ENCODE results near the gene DIAPH1.

DIAPH1 gene

DNA sequence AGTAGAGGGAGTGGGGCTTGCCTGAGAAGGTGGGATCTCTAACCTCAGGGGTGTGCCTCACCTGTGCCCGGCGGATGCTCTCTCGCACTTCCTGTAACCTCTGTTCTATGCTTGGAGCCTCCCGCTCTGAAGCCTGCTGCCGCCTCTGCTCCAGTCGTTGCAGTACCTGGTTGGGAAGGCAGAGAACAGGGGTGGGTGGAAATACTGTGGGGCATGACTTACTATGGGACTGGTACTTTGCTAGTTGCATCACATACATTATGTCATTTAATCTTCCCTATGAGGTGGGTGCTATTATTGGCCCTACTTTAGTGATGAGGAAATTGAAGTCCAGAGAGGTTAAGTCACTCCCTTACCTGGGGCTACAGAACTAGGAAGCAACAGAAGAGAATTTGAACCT, 27.2 kb upstream of the DIAPH1 start:
- H3F3A ChIP-seq (ENCODE audit: insufficient read depth, low read length): 0 out of 2 replicates have a peak, but pooled peaks cover 5% of the 10 kb centered on the region
- no peaks in the 10 kb centered on the region for H3K36me3 ChIP-seq (replicated peaks; ENCODE audit: insufficient read depth, low read length)
- no peak overlapping the region for H3K9ac ChIP-seq (ENCODE audit: low read length)
- no peak overlapping the region for H3K27ac ChIP-seq (ENCODE audit: low read length)
- H3K9me2 ChIP-seq (replicated peaks; ENCODE audit: insufficient read depth, low read length): no peaks in the 10 kb centered on the region
- no peaks in the 10 kb centered on the region for H4K20me1 ChIP-seq (ENCODE audit: insufficient read depth, low read length)
- H2AFZ ChIP-seq (ENCODE audit: low read length): no peak overlapping the region
- H3K4me1 ChIP-seq (ENCODE audit: low read length): no peaks in the 10 kb centered on the region; the same call in 1 of the 2 replicates
- H3K4me2 ChIP-seq (ENCODE audit: low read depth, low read length): no peak overlapping the region
- DNase-seq: no peak
- TF ChIP-seq, protein P1, sequence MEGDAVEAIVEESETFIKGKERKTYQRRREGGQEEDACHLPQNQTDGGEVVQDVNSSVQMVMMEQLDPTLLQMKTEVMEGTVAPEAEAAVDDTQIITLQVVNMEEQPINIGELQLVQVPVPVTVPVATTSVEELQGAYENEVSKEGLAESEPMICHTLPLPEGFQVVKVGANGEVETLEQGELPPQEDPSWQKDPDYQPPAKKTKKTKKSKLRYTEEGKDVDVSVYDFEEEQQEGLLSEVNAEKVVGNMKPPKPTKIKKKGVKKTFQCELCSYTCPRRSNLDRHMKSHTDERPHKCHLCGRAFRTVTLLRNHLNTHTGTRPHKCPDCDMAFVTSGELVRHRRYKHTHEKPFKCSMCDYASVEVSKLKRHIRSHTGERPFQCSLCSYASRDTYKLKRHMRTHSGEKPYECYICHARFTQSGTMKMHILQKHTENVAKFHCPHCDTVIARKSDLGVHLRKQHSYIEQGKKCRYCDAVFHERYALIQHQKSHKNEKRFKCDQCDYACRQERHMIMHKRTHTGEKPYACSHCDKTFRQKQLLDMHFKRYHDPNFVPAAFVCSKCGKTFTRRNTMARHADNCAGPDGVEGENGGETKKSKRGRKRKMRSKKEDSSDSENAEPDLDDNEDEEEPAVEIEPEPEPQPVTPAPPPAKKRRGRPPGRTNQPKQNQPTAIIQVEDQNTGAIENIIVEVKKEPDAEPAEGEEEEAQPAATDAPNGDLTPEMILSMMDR (IDR thresholded peaks at IDR 0.05; ENCODE audit: low read length): no peak
- TF ChIP-seq EZH2 (optimal IDR thresholded peaks at IDR 0.05; ENCODE audit: low read depth, low read length): no peak
- no peak for TF ChIP-seq EZH2phosphoT487 (IDR thresholded peaks at IDR 0.05; ENCODE audit: low read length)
- no peaks in the 10 kb centered on the region for H3K79me2 ChIP-seq (ENCODE audit: low read length)
- H3K9me3 ChIP-seq (replicated peaks; ENCODE audit: insufficient read depth, low read length): no peaks in the 10 kb centered on the region
- no peak overlapping the region for H3K4me3 ChIP-seq (ENCODE audit: low read length)
- no peaks in the 10 kb centered on the region for H3K27me3 ChIP-seq (replicated peaks; ENCODE audit: insufficient read depth, low read length)

DNA sequence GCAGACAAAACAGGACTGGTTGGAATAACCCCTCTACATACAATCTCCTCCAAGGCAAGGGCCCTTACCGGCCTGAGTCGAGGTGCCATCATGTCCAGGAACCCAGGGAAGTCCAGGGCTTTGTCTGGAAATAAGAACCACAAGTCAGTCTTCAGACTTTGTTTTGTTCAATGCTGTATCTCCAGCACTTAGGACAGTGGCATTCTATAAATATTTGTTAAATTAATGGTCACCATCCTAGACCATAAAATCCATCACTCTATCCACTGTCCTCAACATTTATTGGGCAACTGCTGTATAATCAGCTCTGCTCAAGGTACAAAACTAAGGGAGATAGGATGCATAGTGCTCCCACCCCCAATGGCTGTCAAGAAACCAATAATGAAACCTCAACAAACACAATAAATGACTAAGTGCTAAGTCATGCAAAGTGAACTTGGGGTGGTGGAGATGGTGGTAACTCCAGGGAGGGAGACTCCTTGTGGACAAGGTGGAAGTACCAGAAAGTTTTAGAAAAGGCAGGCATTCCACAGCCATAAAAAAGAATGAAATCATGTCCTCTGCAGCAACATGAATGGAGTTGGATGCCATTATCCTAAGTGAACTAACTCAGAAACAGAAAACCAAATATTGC, 23.0 kb upstream of the DIAPH1 start:
- Histone ChIP-seq H3K27me3 (replicated peaks; ENCODE audit: insufficient read depth, low read length) (no peaks in the 10 kb centered on the region), H3K9me2 (replicated peaks; ENCODE audit: insufficient read depth, low read length) (no peaks in the 10 kb centered on the region), H3K9ac (ENCODE audit: low read length) (no peak overlapping the region), H3K4me3 (ENCODE audit: low read length) (no peak overlapping the region), H3K9me3 (replicated peaks; ENCODE audit: insufficient read depth, low read length) (no peaks in the 10 kb centered on the region), H2AFZ (ENCODE audit: low read length) (no peak overlapping the region), H3K27ac (ENCODE audit: low read length) (no peak overlapping the region), H3K4me1 (ENCODE audit: low read length) (peaks cover 4% of the 10 kb centered on the region; the same call in 1 of the 2 replicates), H3F3A (ENCODE audit: insufficient read depth, low read length) (peaks cover 16% of the 10 kb centered on the region; the same call in 1 of the 2 replicates), H4K20me1 (ENCODE audit: insufficient read depth, low read length) (no peaks in the 10 kb centered on the region), H3K36me3 (replicated peaks; ENCODE audit: insufficient read depth, low read length) (no peaks in the 10 kb centered on the region), H3K79me2 (ENCODE audit: low read length) (no peaks in the 10 kb centered on the region), H3K4me2 (ENCODE audit: low read depth, low read length) (no peak overlapping the region)
- peak; percentile 30 for DNase-seq
- TF ChIP-seq EZH2phosphoT487 (IDR thresholded peaks at IDR 0.05; ENCODE audit: low read length) (no peak), EZH2 (optimal IDR thresholded peaks at IDR 0.05; ENCODE audit: low read depth, low read length) (no peak)
- TF ChIP-seq, protein P1 (IDR thresholded peaks at IDR 0.05; ENCODE audit: low read length): peak; percentile 14; the same call in 1 of the 2 replicates

DNA sequence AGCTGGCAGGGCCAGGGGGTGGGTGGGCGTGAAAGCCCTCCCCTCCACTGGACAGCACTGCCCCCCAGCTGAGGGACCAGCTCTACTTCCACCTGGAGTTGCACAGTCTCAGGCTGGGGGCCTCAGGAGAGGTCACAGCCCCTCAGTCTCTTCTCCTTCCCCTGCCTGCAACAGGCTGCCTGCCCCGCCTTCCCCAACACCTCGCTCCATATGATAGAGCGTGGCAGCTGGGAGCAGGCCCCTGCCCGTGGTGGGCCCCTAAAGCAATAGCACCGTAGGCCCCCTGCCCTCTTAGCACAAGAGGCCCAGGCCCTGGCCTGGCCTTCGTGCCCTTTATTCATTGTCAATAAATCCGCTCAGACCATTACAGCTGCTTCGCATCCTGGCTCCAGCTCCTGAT, 21.9 kb upstream of the DIAPH1 start:
- Histone ChIP-seq H4K20me1 (ENCODE audit: insufficient read depth, low read length) (0 out of 2 replicates have a peak, but pooled peaks cover 1% of the 10 kb centered on the region), H3K27me3 (replicated peaks; ENCODE audit: insufficient read depth, low read length) (no peaks in the 10 kb centered on the region), H3K4me2 (ENCODE audit: low read depth, low read length) (no peak overlapping the region), H2AFZ (ENCODE audit: low read length) (no peak overlapping the region), H3F3A (ENCODE audit: insufficient read depth, low read length) (peaks cover 16% of the 10 kb centered on the region; the same call in 1 of the 2 replicates), H3K9me3 (replicated peaks; ENCODE audit: insufficient read depth, low read length) (no peaks in the 10 kb centered on the region), H3K27ac (ENCODE audit: low read length) (no peak overlapping the region), H3K4me3 (ENCODE audit: low read length) (no peak overlapping the region), H3K36me3 (replicated peaks; ENCODE audit: insufficient read depth, low read length) (no peaks in the 10 kb centered on the region), H3K9me2 (replicated peaks; ENCODE audit: insufficient read depth, low read length) (no peaks in the 10 kb centered on the region), H3K9ac (ENCODE audit: low read length) (no peak overlapping the region), H3K4me1 (ENCODE audit: low read length) (peaks cover 7% of the 10 kb centered on the region), H3K79me2 (ENCODE audit: low read length) (peaks cover 9% of the 10 kb centered on the region)
- TF ChIP-seq EZH2 (optimal IDR thresholded peaks at IDR 0.05; ENCODE audit: low read depth, low read length): no peak
- no peak for TF ChIP-seq EZH2phosphoT487 (IDR thresholded peaks at IDR 0.05; ENCODE audit: low read length)
- TF ChIP-seq, protein P1 (IDR thresholded peaks at IDR 0.05; ENCODE audit: low read length): no peak
- no peak for DNase-seq
